ENCODE data around the gene CNTLN.

GRCh38 chr9:17121264-17121663, 13.6 kb upstream of the CNTLN start:
- TF ChIP-seq CTCF (IDR thresholded peaks at IDR 0.05) (no peak), POLR2AphosphoS5 (IDR thresholded peaks at IDR 0.05) (no peak), POLR2A (IDR thresholded peaks at IDR 0.05) (no peak)
